PC-3 (cell line): ENCODE data around the gene CAV1. TPM values are rescaled to one million over a fixed set of nuclear protein-coding genes. Genes with fewer than 3 reads are reported as not detected.

Experiments used
- ATAC-seq: fragments of 200-7000 bp; cut with Tn5 transposase; 2 replicates; pipeline ENCODE4 v1.9.1; 2020; ENCODE audit warnings: mild to moderate bottlenecking, moderate library complexity
- BruUV-seq: library from RNA; stranded (reverse); fragments of 400-500 nt; replicated peaks from 2 replicates; lab custom pipeline; 2021; lab: Mats Ljungman, UMichigan
- CTCF ChIA-PET: fragments of 300-600 bp; sonication (Branson Sonifier 250); formaldehyde crosslinking; loops from one replicate; lab custom pipeline; 2022; ENCODE audit warnings: antibody characterized with exemption; lab: Charles Lee
- POLR2A ChIA-PET: fragments of 300-600 bp; sonication (Branson Sonifier 250); formaldehyde crosslinking; loops from one replicate; lab custom pipeline; 2022; ENCODE audit warnings: antibody characterized with exemption; ENCODE audit not compliant: unreplicated experiment; lab: Charles Lee
- DNase-seq: peaks from one replicate; pipeline ENCODE4 v3.0.0-alpha.2; 2015
- H2AFZ ChIP-seq: fragments of 300-600 bp; sonication (generic); 2 replicates; pipeline ENCODE4 v1.6.0; 2016; ENCODE audit warnings: antibody characterized with exemption, low read length
- H3F3A ChIP-seq: fragments of 300-600 bp; sonication (generic); one replicate; pipeline ENCODE4 v1.6.0; 2017; ENCODE audit warnings: antibody characterized with exemption, low read length, control low read depth, mild to moderate bottlenecking; ENCODE audit not compliant: unreplicated experiment
- H3K27ac ChIP-seq: fragments of 300-600 bp; sonication (generic); 2 replicates; pipeline ENCODE4 v1.5.1; 2016; ENCODE audit warnings: mild to moderate bottlenecking, low read length
- H3K27me3 ChIP-seq: fragments of 300-600 bp; sonication (generic); 2 replicates; pipeline ENCODE4 v1.6.1; 2016; ENCODE audit warnings: low read length, mixed read lengths
- H3K36me3 ChIP-seq: fragments of 300-600 bp; sonication (generic); 2 replicates; pipeline ENCODE4 v1.6.1; 2016; ENCODE audit warnings: low read depth, mixed run types, low read length, mixed read lengths
- H3K4me1 ChIP-seq: fragments of 300-600 bp; sonication (generic); 2 replicates; pipeline ENCODE4 v1.5.1; 2016; ENCODE audit warnings: low read length; ENCODE audit not compliant: insufficient read depth
- H3K4me2 ChIP-seq: fragments of 300-600 bp; sonication (generic); 2 replicates; pipeline ENCODE4 v1.6.0; 2016; ENCODE audit warnings: low read length
- H3K4me3 ChIP-seq: fragments of 300-600 bp; sonication (generic); 2 replicates; pipeline ENCODE4 v1.5.1; 2016; ENCODE audit warnings: mild to moderate bottlenecking, low read length, mixed read lengths
- H3K79me2 ChIP-seq: fragments of 300-600 bp; sonication (generic); 2 replicates; pipeline ENCODE4 v1.6.1; 2017; ENCODE audit warnings: low read length, mixed read lengths
- H3K9ac ChIP-seq: fragments of 300-600 bp; sonication (generic); 2 replicates; pipeline ENCODE4 v1.6.0; 2016; ENCODE audit warnings: mild to moderate bottlenecking, low read length
- H3K9me2 ChIP-seq: fragments of 300-600 bp; sonication (generic); replicated peaks from 2 replicates; pipeline ENCODE4 v1.6.1; 2016; ENCODE audit warnings: mixed run types, low read length, mixed read lengths
- H3K9me3 ChIP-seq: fragments of 300-600 bp; sonication (generic); 2 replicates; pipeline ENCODE4 v1.6.1; 2016; ENCODE audit warnings: low read length, mixed read lengths
- H4K20me1 ChIP-seq: fragments of 300-600 bp; sonication (generic); 2 replicates; pipeline ENCODE4 v1.6.1; 2016; ENCODE audit warnings: low read length, mixed read lengths
- EZH2 ChIP-seq: fragments of 300-600 bp; sonication (generic); IDR thresholded peaks from one replicate; pipeline ENCODE4 v1.6.1; 2017; ENCODE audit warnings: antibody characterized with exemption, mild to moderate bottlenecking, low read length; ENCODE audit not compliant: unreplicated experiment
- EZH2phosphoT487 ChIP-seq: fragments of 300-600 bp; sonication (generic); IDR thresholded peaks from 2 replicates; pipeline ENCODE4 v1.6.1; 2018; ENCODE audit warnings: mild to moderate bottlenecking, antibody characterized with exemption, low read length, borderline replicate concordance
- intact Hi-C: fragments of 100-400 bp; cut with micrococcal nuclease; formaldehyde crosslinking; loops from 2 replicates; pipeline ENCODE4 v1.9.0; 2023
- total RNA-seq: library from RNA; depleted of rRNA; stranded (reverse); fragments of >200 nt; gene quantifications from 2 replicates; pipeline ENCODE4 v1.2.3, GENCODE V29; 2014; rRNA removed
- TF ChIP-seq, protein P1 (sequence below): fragments of 300-600 bp; sonication (generic); conservative IDR thresholded peaks from 2 replicates; pipeline ENCODE4 v1.5.1; 2017; ENCODE audit warnings: antibody characterized with exemption, low read depth, mild to moderate bottlenecking, low read length

The CAV1 gene
- total RNA-seq, 1 experiment from 2014 or later, result 284 TPM

GRCh38 chr7:116610210-116610609, 85.4 kb downstream of the CAV1 start:
- Histone ChIP-seq H3K27me3 (no peaks in the 10 kb centered on the region), H3K9ac (no peak overlapping the region), H3K9me3 (no peaks in the 10 kb centered on the region), H3K4me1 (peaks cover 11% of the 10 kb centered on the region; the same call in 1 of the 2 replicates), H3K36me3 (no peaks in the 10 kb centered on the region), H3K4me3 (no peak overlapping the region), H3K79me2 (no peaks in the 10 kb centered on the region), H3K27ac (no peak overlapping the region), H3F3A (no peaks in the 10 kb centered on the region), H3K4me2 (no peak overlapping the region), H3K9me2 (no peaks in the 10 kb centered on the region), H4K20me1 (no peaks in the 10 kb centered on the region), H2AFZ (no peak overlapping the region)
- TF ChIP-seq EZH2 (no peak), EZH2phosphoT487 (no peak)
- TF ChIP-seq, protein P1, sequence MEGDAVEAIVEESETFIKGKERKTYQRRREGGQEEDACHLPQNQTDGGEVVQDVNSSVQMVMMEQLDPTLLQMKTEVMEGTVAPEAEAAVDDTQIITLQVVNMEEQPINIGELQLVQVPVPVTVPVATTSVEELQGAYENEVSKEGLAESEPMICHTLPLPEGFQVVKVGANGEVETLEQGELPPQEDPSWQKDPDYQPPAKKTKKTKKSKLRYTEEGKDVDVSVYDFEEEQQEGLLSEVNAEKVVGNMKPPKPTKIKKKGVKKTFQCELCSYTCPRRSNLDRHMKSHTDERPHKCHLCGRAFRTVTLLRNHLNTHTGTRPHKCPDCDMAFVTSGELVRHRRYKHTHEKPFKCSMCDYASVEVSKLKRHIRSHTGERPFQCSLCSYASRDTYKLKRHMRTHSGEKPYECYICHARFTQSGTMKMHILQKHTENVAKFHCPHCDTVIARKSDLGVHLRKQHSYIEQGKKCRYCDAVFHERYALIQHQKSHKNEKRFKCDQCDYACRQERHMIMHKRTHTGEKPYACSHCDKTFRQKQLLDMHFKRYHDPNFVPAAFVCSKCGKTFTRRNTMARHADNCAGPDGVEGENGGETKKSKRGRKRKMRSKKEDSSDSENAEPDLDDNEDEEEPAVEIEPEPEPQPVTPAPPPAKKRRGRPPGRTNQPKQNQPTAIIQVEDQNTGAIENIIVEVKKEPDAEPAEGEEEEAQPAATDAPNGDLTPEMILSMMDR, result no peak
- DNase-seq, result peak; percentile 22
- ATAC-seq, result no peak
- CTCF ChIA-PET, result no interaction called here
- BruUV-seq, result no TSS peak
- POLR2A ChIA-PET, result no interaction called here
- intact Hi-C loops, result no loop called here

- no peak overlapping the region for H3K27ac ChIP-seq
- ChIA-PET CTCF (no interaction called here), POLR2A (no interaction called here)
- TF ChIP-seq, protein P1, result no peak
- TF ChIP-seq EZH2 (no peak), EZH2phosphoT487 (no peak)
- no peak overlapping the region for H2AFZ ChIP-seq
- no peaks in the 10 kb centered on the region for H3F3A ChIP-seq
- H3K79me2 ChIP-seq, result no peaks in the 10 kb centered on the region
- H3K27me3 ChIP-seq, result no peaks in the 10 kb centered on the region
- no peaks in the 10 kb centered on the region for H3K36me3 ChIP-seq
- no peaks in the 10 kb centered on the region for H4K20me1 ChIP-seq
- no peak overlapping the region for H3K9ac ChIP-seq
- H3K9me3 ChIP-seq, result no peaks in the 10 kb centered on the region
- BruUV-seq, result no TSS peak
- no peak overlapping the region for H3K4me2 ChIP-seq
- H3K9me2 ChIP-seq, result no peaks in the 10 kb centered on the region
- H3K4me1 ChIP-seq, result peaks cover 11% of the 10 kb centered on the region; the same call in 1 of the 2 replicates
- H3K4me3 ChIP-seq, result no peak overlapping the region
- intact Hi-C loops, result no loop called here
- ATAC-seq (no peak), DNase-seq (no peak)
Measured at GRCh38 chr7:116610721-116611120, 85.9 kb downstream of the CAV1 start.

Other genes with a start within 250 kb of the CAV1 start
- gene CAV2, start 25.3 kb upstream of the CAV1 start, total RNA-seq, result 76.6 and 84.4 TPM in 2 replicates
- 109 and 118 TPM in 2 replicates for gene MET, start 147.2 kb downstream of the CAV1 start, total RNA-seq